ENCODE results near the gene PLGLB2. TPM values are rescaled to one million over a fixed set of nuclear protein-coding genes. Genes with fewer than 3 reads are reported as not detected.
A peak's percentile ranks its signal among the peaks of the same experiment; 100 is the strongest.
"Not testable (repeated sequence)": the region's sequence is repeated elsewhere in the genome, so short reads cannot be mapped to it uniquely, and the experiment has no call there.

PLGLB2 gene
- total RNA-seq (2021; ENCODE audit: unreplicated experiment) (not detected), Bru-seq, nascent RNA (percentile 39 among the genes with signal in this experiment), BruChase-seq, experiment 1, labeled RNA remaining after a 2-hour chase (percentile 59 among the genes with signal in this experiment), BruChase-seq, experiment 2, labeled RNA remaining after a 6-hour chase (percentile 40 among the genes with signal in this experiment)
- not detected for polyA plus RNA-seq (2012; ENCODE audit: insufficient read length)
- long read RNA-seq = 0 reads

DNA sequence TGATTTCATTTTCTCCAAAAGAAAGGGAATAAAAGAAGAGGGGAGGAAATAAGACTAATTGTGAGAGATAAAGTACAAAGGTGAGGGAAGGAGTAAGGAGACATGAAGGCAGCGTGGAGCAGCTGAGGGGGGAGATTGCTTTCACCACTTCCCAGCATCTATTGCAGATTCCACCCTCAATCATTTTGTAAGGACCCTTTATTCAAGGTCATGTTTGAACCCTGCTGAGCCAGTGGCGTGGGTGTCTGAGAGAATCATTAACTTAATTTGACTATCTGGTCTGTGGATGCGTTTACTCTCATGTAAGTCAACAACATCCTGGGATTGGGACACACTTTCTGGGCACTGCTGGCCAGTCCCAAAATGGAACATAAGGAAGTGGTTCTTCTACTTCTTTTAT is at the start of gene PLGLB2:
TSS of gene PLGLB2 (plus strand) at position 297 of the 400 bp plus-strand sequence. CDS start at position 364, 67 bp downstream.
- CTCF ChIA-PET; ATAC-seq; intact Hi-C loops (cut with micrococcal nuclease; ENCODE audit: unreplicated experiment); BruUV-seq (replicated peaks); H3K4me1 ChIP-seq (ENCODE audit: control insufficient read depth, insufficient read depth, low read length); POLR2A ChIA-PET; H3K9me3 ChIP-seq (ENCODE audit: control insufficient read depth, insufficient read depth, low read depth, low read length); H3K4me3 ChIP-seq (ENCODE audit: low read depth in 2 of 2, low read length in 2 of 2); H3K36me3 ChIP-seq (ENCODE audit: control insufficient read depth, insufficient read depth, low read length); in situ Hi-C loops (cut with HindIII; ENCODE audit: low pct_unique_long_range_greater_than_20kb, low sequenced_read_pairs); DNase-seq (ENCODE audit: low read depth, low spot score); H3K27ac ChIP-seq (ENCODE audit: low read length); H3K27me3 ChIP-seq (ENCODE audit: control insufficient read depth, insufficient read depth, low read length): not testable (repeated sequence)

DNA sequence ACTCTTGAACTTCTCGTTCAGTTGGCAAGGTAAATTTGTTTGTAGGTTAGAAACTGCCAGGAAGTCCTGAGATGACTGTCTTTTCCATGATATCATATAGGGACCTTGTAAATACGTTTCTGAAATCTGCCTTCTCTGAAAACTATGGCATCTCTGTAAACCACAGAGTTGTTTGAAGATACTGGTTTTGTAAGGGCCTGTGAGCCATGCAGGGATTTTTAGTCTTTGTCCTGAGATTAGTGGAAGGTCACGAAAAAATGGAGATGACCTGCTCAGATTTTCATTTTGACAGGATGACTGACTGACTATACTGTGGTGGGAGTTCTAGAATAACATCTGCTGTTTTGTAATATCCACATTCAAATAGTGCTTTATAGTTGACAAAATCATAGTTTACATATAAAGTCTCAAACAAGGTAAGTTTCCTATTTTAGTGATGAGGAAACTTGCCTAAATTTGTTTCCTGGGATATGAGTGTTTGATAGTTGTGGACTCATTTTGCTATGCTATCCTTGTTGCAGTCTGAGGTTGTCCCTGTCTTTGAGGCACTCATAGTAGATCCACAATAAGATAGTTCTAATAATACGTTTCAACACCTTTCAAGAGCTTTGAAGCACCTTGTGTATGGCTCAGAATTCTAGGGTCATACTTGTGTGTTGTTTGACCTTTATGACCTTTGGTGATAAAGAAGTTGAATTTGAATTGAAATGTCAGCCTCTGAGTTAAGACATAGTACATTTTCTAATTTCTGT is 43.1 kb upstream of the PLGLB2 start:
- BruUV-seq (replicated peaks); CTCF ChIA-PET; H3K9me3 ChIP-seq (ENCODE audit: control insufficient read depth, insufficient read depth, low read depth, low read length); H3K27me3 ChIP-seq (ENCODE audit: control insufficient read depth, insufficient read depth, low read length); intact Hi-C loops (cut with micrococcal nuclease; ENCODE audit: unreplicated experiment); POLR2A ChIA-PET; in situ Hi-C loops (cut with HindIII; ENCODE audit: low pct_unique_long_range_greater_than_20kb, low sequenced_read_pairs); H3K27ac ChIP-seq (ENCODE audit: low read length); H3K36me3 ChIP-seq (ENCODE audit: control insufficient read depth, insufficient read depth, low read length); H3K4me3 ChIP-seq (ENCODE audit: low read depth in 2 of 2, low read length in 2 of 2); DNase-seq (ENCODE audit: low read depth, low spot score); H3K4me1 ChIP-seq (ENCODE audit: control insufficient read depth, insufficient read depth, low read length); ATAC-seq: not testable (repeated sequence)

DNA sequence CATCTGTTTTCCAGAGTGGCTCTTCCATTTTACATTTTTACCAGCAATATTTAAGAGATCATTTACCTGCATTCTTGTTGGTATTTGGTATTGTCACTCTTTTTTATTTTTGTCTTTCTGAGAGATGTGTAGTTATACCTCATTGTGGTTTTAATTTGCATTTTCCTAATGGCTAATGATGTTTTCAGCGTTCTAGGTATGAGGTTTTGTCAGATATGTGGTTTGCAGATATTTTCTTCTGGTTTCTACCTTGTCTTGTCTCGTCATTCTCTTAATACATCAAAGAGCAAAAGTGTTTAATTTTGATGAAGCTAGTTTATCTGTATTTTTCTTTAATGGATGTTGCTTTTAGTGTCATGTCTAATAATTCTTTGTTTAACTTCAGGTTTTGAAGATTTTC is 39.5 kb upstream of the PLGLB2 start:
- H3K36me3 ChIP-seq (ENCODE audit: control insufficient read depth, insufficient read depth, low read length); CTCF ChIA-PET; in situ Hi-C loops (cut with HindIII; ENCODE audit: low pct_unique_long_range_greater_than_20kb, low sequenced_read_pairs); DNase-seq (ENCODE audit: low read depth, low spot score); ATAC-seq; H3K27me3 ChIP-seq (ENCODE audit: control insufficient read depth, insufficient read depth, low read length); H3K9me3 ChIP-seq (ENCODE audit: control insufficient read depth, insufficient read depth, low read depth, low read length); H3K27ac ChIP-seq (ENCODE audit: low read length); POLR2A ChIA-PET; H3K4me3 ChIP-seq (ENCODE audit: low read depth in 2 of 2, low read length in 2 of 2); H3K4me1 ChIP-seq (ENCODE audit: control insufficient read depth, insufficient read depth, low read length); intact Hi-C loops (cut with micrococcal nuclease; ENCODE audit: unreplicated experiment); BruUV-seq (replicated peaks): not testable (repeated sequence)

DNA sequence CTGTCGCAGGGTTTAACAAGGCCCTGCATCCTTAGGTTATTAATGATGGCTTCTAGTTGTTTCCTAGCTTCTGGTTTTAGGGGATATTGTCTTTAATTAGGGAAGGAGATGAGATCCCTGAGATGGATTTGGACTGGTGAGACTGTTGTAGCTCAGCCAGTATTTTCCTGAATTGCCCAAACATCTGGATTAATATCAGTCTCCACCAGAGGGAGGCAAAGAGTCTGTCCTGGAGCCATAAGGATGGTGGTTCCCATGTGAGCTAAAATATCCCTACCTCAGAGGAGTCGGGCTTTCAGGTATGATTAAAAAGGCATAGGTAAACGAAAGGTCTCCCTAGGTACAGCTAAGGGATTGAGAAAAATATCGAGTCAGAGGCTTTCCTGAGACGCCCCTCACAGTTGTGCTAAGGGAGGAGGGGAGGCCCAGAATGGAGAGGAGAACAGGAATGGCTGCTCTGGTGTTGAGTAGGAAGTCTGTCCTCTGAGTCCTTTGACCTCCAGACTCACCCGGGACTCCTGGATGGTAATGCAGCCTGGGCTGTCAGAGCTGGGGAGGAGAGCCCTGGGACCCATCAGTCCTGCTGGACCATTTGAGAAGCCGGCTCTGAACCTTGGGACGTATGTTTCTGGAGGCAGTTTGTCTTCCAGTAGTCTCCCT is 19.8 kb upstream of the PLGLB2 start:
- H3K27me3 ChIP-seq (ENCODE audit: control insufficient read depth, insufficient read depth, low read length); H3K27ac ChIP-seq (ENCODE audit: low read length); H3K4me1 ChIP-seq (ENCODE audit: control insufficient read depth, insufficient read depth, low read length); in situ Hi-C loops (cut with HindIII; ENCODE audit: low pct_unique_long_range_greater_than_20kb, low sequenced_read_pairs); H3K9me3 ChIP-seq (ENCODE audit: control insufficient read depth, insufficient read depth, low read depth, low read length); BruUV-seq (replicated peaks); DNase-seq (ENCODE audit: low read depth, low spot score); H3K36me3 ChIP-seq (ENCODE audit: control insufficient read depth, insufficient read depth, low read length); CTCF ChIA-PET; intact Hi-C loops (cut with micrococcal nuclease; ENCODE audit: unreplicated experiment); POLR2A ChIA-PET; H3K4me3 ChIP-seq (ENCODE audit: low read depth in 2 of 2, low read length in 2 of 2): not testable (repeated sequence)
- peak; percentile 88 for ATAC-seq

DNA sequence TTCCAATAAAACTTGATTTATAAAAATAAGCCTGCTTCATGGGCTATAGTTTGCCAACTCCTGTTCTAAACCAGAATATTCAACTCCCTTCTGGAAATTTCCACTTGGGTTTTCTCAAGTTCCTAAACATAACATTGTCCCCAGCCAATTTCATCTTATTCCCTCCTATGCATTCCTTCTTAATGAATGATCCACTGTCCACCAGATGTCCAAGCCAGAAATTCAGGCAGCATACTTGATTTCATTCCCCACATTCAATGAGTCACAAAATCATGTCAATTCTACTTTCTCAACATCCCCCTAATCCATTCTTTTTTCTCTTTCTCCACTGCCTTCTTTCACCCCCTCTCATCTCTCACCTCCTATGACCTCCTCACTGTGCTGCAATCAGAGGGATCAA is 7.0 kb upstream of the PLGLB2 start:
- CTCF ChIA-PET; POLR2A ChIA-PET; DNase-seq (ENCODE audit: low read depth, low spot score); BruUV-seq (replicated peaks); ATAC-seq; H3K4me1 ChIP-seq (ENCODE audit: control insufficient read depth, insufficient read depth, low read length); H3K9me3 ChIP-seq (ENCODE audit: control insufficient read depth, insufficient read depth, low read depth, low read length); H3K27me3 ChIP-seq (ENCODE audit: control insufficient read depth, insufficient read depth, low read length); H3K27ac ChIP-seq (ENCODE audit: low read length); H3K4me3 ChIP-seq (ENCODE audit: low read depth in 2 of 2, low read length in 2 of 2); intact Hi-C loops (cut with micrococcal nuclease; ENCODE audit: unreplicated experiment); in situ Hi-C loops (cut with HindIII; ENCODE audit: low pct_unique_long_range_greater_than_20kb, low sequenced_read_pairs); H3K36me3 ChIP-seq (ENCODE audit: control insufficient read depth, insufficient read depth, low read length): not testable (repeated sequence)

DNA sequence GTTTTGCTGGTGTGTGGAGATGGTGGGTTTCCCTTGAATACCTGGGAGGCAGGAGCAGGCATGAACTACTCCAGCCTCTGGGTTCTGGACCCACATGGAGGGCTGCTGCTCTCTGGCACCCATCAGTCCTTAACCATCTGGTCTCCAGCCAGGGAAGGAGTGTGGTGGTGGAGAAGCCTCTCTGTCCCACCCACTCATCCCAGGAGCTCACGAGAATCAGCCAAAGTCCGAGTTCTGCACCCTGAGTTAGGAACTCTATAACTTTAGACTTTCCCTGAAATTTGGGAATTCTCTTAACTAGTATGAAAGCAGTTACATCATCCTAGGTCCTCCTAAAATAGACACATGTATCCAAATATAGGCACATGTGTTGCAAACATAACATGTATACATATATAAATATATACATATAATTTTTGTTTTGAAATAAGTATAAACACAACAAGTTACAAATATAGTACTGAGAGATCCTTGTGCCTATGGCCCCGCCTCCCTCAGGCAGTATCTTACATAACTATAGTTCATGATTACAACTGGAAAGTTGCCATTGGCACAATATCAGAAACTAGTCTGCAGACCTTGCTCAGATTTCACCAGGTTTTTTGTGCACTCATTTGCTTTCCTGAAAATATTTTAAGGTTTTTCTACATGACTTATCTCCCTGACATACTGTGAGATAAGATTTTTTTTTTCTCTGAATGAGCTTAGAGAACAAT is 5.3 kb upstream of the PLGLB2 start:
- H3K36me3 ChIP-seq (ENCODE audit: control insufficient read depth, insufficient read depth, low read length); H3K27ac ChIP-seq (ENCODE audit: low read length); DNase-seq (ENCODE audit: low read depth, low spot score); intact Hi-C loops (cut with micrococcal nuclease; ENCODE audit: unreplicated experiment); H3K9me3 ChIP-seq (ENCODE audit: control insufficient read depth, insufficient read depth, low read depth, low read length); H3K4me1 ChIP-seq (ENCODE audit: control insufficient read depth, insufficient read depth, low read length); ATAC-seq; POLR2A ChIA-PET; in situ Hi-C loops (cut with HindIII; ENCODE audit: low pct_unique_long_range_greater_than_20kb, low sequenced_read_pairs); H3K27me3 ChIP-seq (ENCODE audit: control insufficient read depth, insufficient read depth, low read length); CTCF ChIA-PET; H3K4me3 ChIP-seq (ENCODE audit: low read depth in 2 of 2, low read length in 2 of 2); BruUV-seq (replicated peaks): not testable (repeated sequence)

DNA sequence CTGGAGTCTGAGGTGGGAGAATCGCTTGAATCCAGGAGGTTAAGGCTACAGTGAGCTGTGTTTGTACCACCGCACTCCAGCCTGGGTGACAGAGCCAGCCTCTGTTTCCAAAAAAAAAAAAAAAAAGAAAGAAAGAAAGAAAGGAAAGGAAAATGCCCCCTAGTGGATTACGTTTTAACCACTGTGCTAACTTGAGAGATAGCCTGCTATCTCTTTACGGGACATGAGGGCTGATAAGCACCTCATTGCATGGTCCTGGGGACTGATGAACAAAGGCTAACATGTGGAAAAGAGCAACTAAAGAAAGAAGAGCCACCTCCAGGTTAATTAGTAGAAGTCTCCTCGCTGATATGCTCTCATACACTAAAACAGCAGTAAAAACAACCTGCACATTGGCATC is 4.2 kb upstream of the PLGLB2 start:
- H3K27me3 ChIP-seq (ENCODE audit: control insufficient read depth, insufficient read depth, low read length); H3K4me3 ChIP-seq (ENCODE audit: low read depth in 2 of 2, low read length in 2 of 2); H3K27ac ChIP-seq (ENCODE audit: low read length); H3K36me3 ChIP-seq (ENCODE audit: control insufficient read depth, insufficient read depth, low read length); POLR2A ChIA-PET; DNase-seq (ENCODE audit: low read depth, low spot score); BruUV-seq (replicated peaks); H3K9me3 ChIP-seq (ENCODE audit: control insufficient read depth, insufficient read depth, low read depth, low read length); intact Hi-C loops (cut with micrococcal nuclease; ENCODE audit: unreplicated experiment); H3K4me1 ChIP-seq (ENCODE audit: control insufficient read depth, insufficient read depth, low read length); in situ Hi-C loops (cut with HindIII; ENCODE audit: low pct_unique_long_range_greater_than_20kb, low sequenced_read_pairs); CTCF ChIA-PET; ATAC-seq: not testable (repeated sequence)
